Gastrocnemius medialis (tissue), 4 donors: Measurements from ENCODE around the gene ABCC4. TPM values are rescaled to one million over a fixed set of nuclear protein-coding genes. Genes with fewer than 3 reads are reported as not detected.
"Not testable (repeated sequence)": the region's sequence is repeated elsewhere in the genome, so short reads cannot be mapped to it uniquely, and the experiment has no call there.

Experiments used
- ATAC-seq, 2 donors: fragments of 150-250 bp; one replicate each; pipeline ENCODE4 v1.9.1; 2016
- DNase-seq, 2 donors: peaks; one replicate each; pipeline ENCODE4 v3.0.0-alpha.2; 2019
- H3K27ac ChIP-seq, 4 donors: fragments of 200-600 bp; sonication (generic); 1 replicate in 1 of 4; 2 replicates in 3 of 4; pipeline ENCODE4 v1.5.1; 2016 to 2018; ENCODE audit warnings: mild to moderate bottlenecking in 2 of 4, moderate library complexity in 1 of 4
- H3K27me3 ChIP-seq, 3 donors: fragments of 200-600 bp; sonication (generic) in 2 of 3; 1 replicate in 1 of 3; 2 replicates in 2 of 3; pipeline versions ENCODE4 v1.5.1 to v1.6.0; 2016 to 2019; ENCODE audit warnings: mild to moderate bottlenecking in 1 of 3, moderate library complexity in 1 of 3
- H3K36me3 ChIP-seq, 2 donors: fragments of 200-600 bp; sonication (generic) in 1 of 2; one replicate each; pipeline ENCODE4 v1.5.1; 2017 to 2018
- H3K4me1 ChIP-seq, 2 donors: fragments of 200-600 bp; sonication (generic) in 1 of 2; one replicate each; pipeline ENCODE4 v1.5.1; 2016 to 2017; ENCODE audit warnings: mild to moderate bottlenecking in 2 of 2
- H3K4me3 ChIP-seq, 4 donors: fragments of 200-600 bp; sonication (generic) in 3 of 4; 1 replicate in 1 of 4; 2 replicates in 3 of 4; pipeline ENCODE4 v1.5.1; 2016 to 2019; ENCODE audit warnings: mild to moderate bottlenecking in 2 of 4
- H3K9me3 ChIP-seq, 3 donors: fragments of 200-600 bp; sonication (generic) in 2 of 3; 1 replicate in 1 of 3; 2 replicates in 2 of 3; pipeline ENCODE4 v1.5.1; 2016 to 2019
- CTCF ChIP-seq, 5 experiments: fragments of 450-650 bp in 3 of 5; fragments of 200-600 bp in 2 of 5; sonication (generic) in 2 of 5; IDR thresholded peaks in 4 of 5; conservative IDR thresholded peaks in 1 of 5; 1 replicate in 4 of 5; 2 replicates in 1 of 5; pipeline ENCODE4 v1.5.1; 2016 to 2019; ENCODE audit warnings: antibody characterized with exemption in 5 of 5, mild to moderate bottlenecking in 3 of 5, moderate library complexity in 3 of 5
- POLR2A ChIP-seq, 2 donors: fragments of 450-650 bp; IDR thresholded peaks; one replicate each; pipeline ENCODE4 v1.6.1; 2017; ENCODE audit warnings: antibody characterized with exemption in 2 of 2, mild to moderate bottlenecking in 2 of 2, moderate library complexity in 2 of 2
- in situ Hi-C, 4 donors: fragments of 200-750 bp; cut with MboI; loops; one replicate each; pipeline versions ENCODE4 v1.15.0 to v1.8.0; 2017; ENCODE audit warnings: low sequenced_read_pairs in 4 of 4
- intact Hi-C: fragments of 100-400 bp; cut with DNase I; formaldehyde crosslinking; loops from one replicate; pipeline ENCODE4 v1.15.1; 2023; ENCODE audit warnings: low total_unique reads
- total RNA-seq, 4 donors: library from RNA; depleted of rRNA; stranded (reverse); fragments of >200 nt; gene quantifications; one replicate each; pipeline versions ENCODE4 v1.1.0 to v1.2.3, GENCODE V29; 2016

The ABCC4 gene
- total RNA-seq, 4 donors from 2014 or later: 5.4 to 16.2 (median 11.9) TPM

GRCh38 chr13:95176611-95177259 lies 124.5 kb downstream of the ABCC4 start:
- peak in 1 of 2 donors; percentile 55 for ATAC-seq
- Histone ChIP-seq H3K4me1 (peaks cover 0 to 11% of the 10 kb centered on the region in 2 donors), H3K9me3 (no peaks in the 10 kb centered on the region), H3K27me3 (no peaks in the 10 kb centered on the region), H3K27ac (no peak overlapping the region), H3K4me3 (no peak overlapping the region), H3K36me3 (peaks cover 0 to 6% of the 10 kb centered on the region in 2 donors)
- TF ChIP-seq POLR2A (IDR thresholded peaks at IDR 0.05) (no peak), CTCF (IDR thresholded peaks at IDR 0.05 in 4 of 5, conservative IDR thresholded peaks at IDR 0.05 in 1 of 5) (no peak)
- in situ Hi-C loops: no loop called here
- intact Hi-C loops: no loop called here
- DNase-seq: no peak

GRCh38 chr13:95174517-95174916 lies 126.7 kb downstream of the ABCC4 start:
- Histone ChIP-seq H3K36me3 (peaks cover 0 to 6% of the 10 kb centered on the region in 2 donors), H3K27ac (no peak overlapping the region), H3K27me3 (no peaks in the 10 kb centered on the region), H3K9me3 (no peaks in the 10 kb centered on the region), H3K4me3 (no peak overlapping the region), H3K4me1 (no peaks in the 10 kb centered on the region)
- TF ChIP-seq POLR2A (IDR thresholded peaks at IDR 0.05): no peak
- no peak for TF ChIP-seq CTCF (IDR thresholded peaks at IDR 0.05 in 4 of 5, conservative IDR thresholded peaks at IDR 0.05 in 1 of 5)
- in situ Hi-C loops: no loop called here
- DNase-seq (no peak), ATAC-seq (no peak)
- intact Hi-C loops: no loop called here

- H3K27me3 ChIP-seq: no peaks in the 10 kb centered on the region
- TF ChIP-seq POLR2A (IDR thresholded peaks at IDR 0.05): no peak
- TF ChIP-seq CTCF (IDR thresholded peaks at IDR 0.05 in 4 of 5, conservative IDR thresholded peaks at IDR 0.05 in 1 of 5): no peak
- H3K9me3 ChIP-seq: no peaks in the 10 kb centered on the region
- ATAC-seq: no peak
- H3K4me1 ChIP-seq: no peaks in the 10 kb centered on the region
- intact Hi-C loops: no loop called here
- in situ Hi-C loops: no loop called here
- no peak for DNase-seq
- no peak overlapping the region for H3K27ac ChIP-seq
- H3K4me3 ChIP-seq: no peak overlapping the region
- no peaks in the 10 kb centered on the region for H3K36me3 ChIP-seq
Measured at GRCh38 chr13:95168191-95168590, 133.1 kb downstream of the ABCC4 start.

- DNase-seq, H3K4me3 ChIP-seq, H3K36me3 ChIP-seq, in situ Hi-C loops, H3K27me3 ChIP-seq, H3K27ac ChIP-seq, H3K4me1 ChIP-seq, intact Hi-C loops, ATAC-seq, H3K9me3 ChIP-seq: not testable (repeated sequence)
Measured at GRCh38 chr13:95167003-95167402, 134.2 kb downstream of the ABCC4 start.

- DNase-seq (no peak), ATAC-seq (no peak)
- Histone ChIP-seq H3K9me3 (no peaks in the 10 kb centered on the region), H3K36me3 (peaks cover 0 to 3% of the 10 kb centered on the region in 2 donors), H3K4me1 (no peaks in the 10 kb centered on the region), H3K4me3 (no peak overlapping the region), H3K27ac (no peak overlapping the region), H3K27me3 (no peaks in the 10 kb centered on the region)
- intact Hi-C loops: no loop called here
- TF ChIP-seq CTCF (IDR thresholded peaks at IDR 0.05 in 4 of 5, conservative IDR thresholded peaks at IDR 0.05 in 1 of 5): no peak
- TF ChIP-seq POLR2A (IDR thresholded peaks at IDR 0.05): no peak
- in situ Hi-C loops: no loop called here
Measured at GRCh38 chr13:95164830-95165229, 136.4 kb downstream of the ABCC4 start.
